ENCODE data around the gene DGKQ.

Gene DGKQ

GRCh38 chr4:1011022-1011665 lies 37.8 kb upstream of the DGKQ start, which contains the start of gene FGFRL1:
Gene FGFRL1, plus strand, starts transcription at chr4:1011626. Its CDS starts 860 bp downstream, at chr4:1012486.
- H3K27ac ChIP-seq (ENCODE audit: low read depth, low read length): no peak within 1 kb of the TSS
- H3K9me2 ChIP-seq (replicated peaks; ENCODE audit: control insufficient read depth, low read length): no peaks in the 10 kb centered on the region
- H3K4me3 ChIP-seq (ENCODE audit: low read length): peak within 1 kb of the TSS; percentile 74
- 0 out of 2 replicates have a peak, but pooled peaks cover 5% of the 10 kb centered on the region for H4K20me1 ChIP-seq (ENCODE audit: control insufficient read depth, insufficient read depth, low read depth, low read length)
- TF ChIP-seq EZH2phosphoT487 (IDR thresholded peaks at IDR 0.05; ENCODE audit: borderline replicate concordance, low read length): no peak
- no peak for TF ChIP-seq CTCF (IDR thresholded peaks at IDR 0.05; ENCODE audit: low read depth, low read length, poor library complexity, severe bottlenecking)
- peaks cover 9% of the 10 kb centered on the region for H3F3A ChIP-seq (ENCODE audit: control insufficient read depth, insufficient read depth)
- H3K4me2 ChIP-seq (ENCODE audit: low read length): peak within 1 kb of the TSS; percentile 91
- H3K79me2 ChIP-seq (ENCODE audit: control insufficient read depth, low read length): no peaks in the 10 kb centered on the region
- no peaks in the 10 kb centered on the region for H3K36me3 ChIP-seq (ENCODE audit: control insufficient read depth, low read length)
- H3K27me3 ChIP-seq (ENCODE audit: control insufficient read depth, low read length): peaks cover 49% of the 10 kb centered on the region
- H3K9me3 ChIP-seq (ENCODE audit: control insufficient read depth, insufficient read depth, low read length): no peaks in the 10 kb centered on the region
- H3K4me1 ChIP-seq (ENCODE audit: control insufficient read depth, low read length): peaks cover 26% of the 10 kb centered on the region

GRCh38 chr4:1010395-1011021 lies 37.1 kb upstream of the DGKQ start:
- Histone ChIP-seq H3K36me3 (ENCODE audit: control insufficient read depth, low read length) (no peaks in the 10 kb centered on the region), H3K4me1 (ENCODE audit: control insufficient read depth, low read length) (peaks cover 26% of the 10 kb centered on the region), H3K79me2 (ENCODE audit: control insufficient read depth, low read length) (no peaks in the 10 kb centered on the region), H4K20me1 (ENCODE audit: control insufficient read depth, insufficient read depth, low read depth, low read length) (0 out of 2 replicates have a peak, but pooled peaks cover 5% of the 10 kb centered on the region), H3K4me2 (ENCODE audit: low read length) (peak overlapping the region; percentile 91), H3K27ac (ENCODE audit: low read depth, low read length) (no peak overlapping the region), H3K4me3 (ENCODE audit: low read length) (peak overlapping the region; percentile 74), H3K27me3 (ENCODE audit: control insufficient read depth, low read length) (peaks cover 49% of the 10 kb centered on the region), H3K9me3 (ENCODE audit: control insufficient read depth, insufficient read depth, low read length) (no peaks in the 10 kb centered on the region), H3K9me2 (replicated peaks; ENCODE audit: control insufficient read depth, low read length) (no peaks in the 10 kb centered on the region), H3F3A (ENCODE audit: control insufficient read depth, insufficient read depth) (peaks cover 9% of the 10 kb centered on the region)
- TF ChIP-seq CTCF (IDR thresholded peaks at IDR 0.05; ENCODE audit: low read depth, low read length, poor library complexity, severe bottlenecking) (no peak), EZH2phosphoT487 (IDR thresholded peaks at IDR 0.05; ENCODE audit: borderline replicate concordance, low read length) (no peak)

- TF ChIP-seq CTCF (IDR thresholded peaks at IDR 0.05; ENCODE audit: low read depth, low read length, poor library complexity, severe bottlenecking) (peak; percentile 21), EZH2phosphoT487 (IDR thresholded peaks at IDR 0.05; ENCODE audit: borderline replicate concordance, low read length) (no peak)
- H3K4me3 ChIP-seq (ENCODE audit: low read length): peak overlapping the region; percentile 74
- H3K27me3 ChIP-seq (ENCODE audit: control insufficient read depth, low read length): peaks cover 49% of the 10 kb centered on the region
- no peaks in the 10 kb centered on the region for H3K9me2 ChIP-seq (replicated peaks; ENCODE audit: control insufficient read depth, low read length)
- peak overlapping the region; percentile 91 for H3K4me2 ChIP-seq (ENCODE audit: low read length)
- peaks cover 26% of the 10 kb centered on the region for H3K4me1 ChIP-seq (ENCODE audit: control insufficient read depth, low read length)
- H3F3A ChIP-seq (ENCODE audit: control insufficient read depth, insufficient read depth): peaks cover 9% of the 10 kb centered on the region
- H3K79me2 ChIP-seq (ENCODE audit: control insufficient read depth, low read length): no peaks in the 10 kb centered on the region
- no peaks in the 10 kb centered on the region for H3K9me3 ChIP-seq (ENCODE audit: control insufficient read depth, insufficient read depth, low read length)
- no peak overlapping the region for H3K27ac ChIP-seq (ENCODE audit: low read depth, low read length)
- no peaks in the 10 kb centered on the region for H3K36me3 ChIP-seq (ENCODE audit: control insufficient read depth, low read length)
- H4K20me1 ChIP-seq (ENCODE audit: control insufficient read depth, insufficient read depth, low read depth, low read length): 0 out of 2 replicates have a peak, but pooled peaks cover 5% of the 10 kb centered on the region
Measured at GRCh38 chr4:1009542-1010394, 36.4 kb upstream of the DGKQ start.

Data from DOHH2 (cell line).